ENCODE results near the gene IFT43. TPM values are rescaled to one million over a fixed set of nuclear protein-coding genes. Genes with fewer than 3 reads are reported as not detected.
"Not testable (repeated sequence)": the region's sequence is repeated elsewhere in the genome, so short reads cannot be mapped to it uniquely, and the experiment has no call there.

The IFT43 gene
- total RNA-seq, 1 donor from 2014 or later: 42.6 TPM

DNA sequence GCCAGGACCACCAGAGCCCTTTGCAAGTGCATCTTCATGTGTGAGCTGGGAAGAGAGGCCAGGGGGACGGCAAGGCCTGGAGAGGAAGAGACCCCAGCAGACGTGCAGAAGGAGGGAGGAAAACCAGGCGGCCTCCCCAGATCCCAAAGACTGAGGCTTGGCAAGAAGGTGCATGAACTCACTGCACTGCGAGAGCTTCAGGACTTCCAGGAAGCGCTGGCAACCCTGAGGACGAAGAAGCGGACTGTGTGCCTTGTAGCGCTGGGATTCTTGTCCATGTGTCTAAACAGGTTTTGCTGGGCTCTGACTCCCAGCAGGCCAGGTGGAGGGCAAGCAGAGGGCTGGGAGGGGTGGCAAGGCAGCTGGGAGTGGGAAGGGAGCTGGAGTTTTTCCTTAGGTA is 4.7 kb upstream of the IFT43 start:
- DNase-seq (ENCODE audit: low spot score): no peak

DNA sequence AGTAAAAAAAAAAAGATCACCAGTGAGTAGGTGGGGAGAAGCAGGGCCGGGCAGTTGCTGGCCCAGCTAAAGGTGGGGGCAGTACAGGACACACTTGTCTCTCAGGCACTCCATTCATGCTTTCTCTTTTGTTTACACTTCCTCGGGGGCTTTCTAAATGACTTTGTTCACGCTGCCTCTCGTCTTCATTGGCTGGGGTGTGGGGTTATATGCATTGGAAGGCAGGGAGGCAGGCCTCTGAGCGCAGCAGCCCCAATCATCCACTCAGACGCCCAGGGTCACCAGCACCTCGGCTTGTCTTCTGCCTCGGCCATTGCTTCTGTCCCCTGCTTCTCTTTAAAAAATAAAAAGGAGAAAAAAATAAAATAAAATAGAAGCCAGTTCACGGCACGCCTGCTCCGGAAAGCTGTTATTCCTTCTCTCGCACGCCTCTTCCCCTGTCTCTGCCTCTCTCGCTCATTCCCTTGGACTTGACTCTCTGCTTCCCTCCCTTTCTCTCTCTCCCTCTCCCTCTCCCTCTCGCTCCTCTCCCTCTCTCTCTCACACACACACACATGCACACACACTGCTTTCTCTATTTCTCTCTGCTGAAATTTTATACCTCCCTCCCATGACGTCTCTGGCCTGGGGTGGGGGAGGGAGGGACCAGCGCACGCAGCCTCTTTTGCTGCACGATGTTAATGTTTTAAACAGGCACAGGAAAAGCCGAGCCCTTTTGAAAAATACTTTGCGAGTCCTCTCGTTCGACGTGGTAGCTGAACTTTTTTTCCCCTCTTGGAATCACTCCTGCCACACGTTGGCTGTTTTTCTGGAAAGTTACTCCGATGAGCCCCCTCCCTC is 3.9 kb upstream of the IFT43 start, which contains the start of gene TGFB3:
TSS of gene TGFB3 (minus strand) at position 570 of the 840 bp plus-strand sequence. CDS start 1,102 bp downstream, outside the sequence.
- peak; percentile 76 for DNase-seq (ENCODE audit: low spot score)

DNA sequence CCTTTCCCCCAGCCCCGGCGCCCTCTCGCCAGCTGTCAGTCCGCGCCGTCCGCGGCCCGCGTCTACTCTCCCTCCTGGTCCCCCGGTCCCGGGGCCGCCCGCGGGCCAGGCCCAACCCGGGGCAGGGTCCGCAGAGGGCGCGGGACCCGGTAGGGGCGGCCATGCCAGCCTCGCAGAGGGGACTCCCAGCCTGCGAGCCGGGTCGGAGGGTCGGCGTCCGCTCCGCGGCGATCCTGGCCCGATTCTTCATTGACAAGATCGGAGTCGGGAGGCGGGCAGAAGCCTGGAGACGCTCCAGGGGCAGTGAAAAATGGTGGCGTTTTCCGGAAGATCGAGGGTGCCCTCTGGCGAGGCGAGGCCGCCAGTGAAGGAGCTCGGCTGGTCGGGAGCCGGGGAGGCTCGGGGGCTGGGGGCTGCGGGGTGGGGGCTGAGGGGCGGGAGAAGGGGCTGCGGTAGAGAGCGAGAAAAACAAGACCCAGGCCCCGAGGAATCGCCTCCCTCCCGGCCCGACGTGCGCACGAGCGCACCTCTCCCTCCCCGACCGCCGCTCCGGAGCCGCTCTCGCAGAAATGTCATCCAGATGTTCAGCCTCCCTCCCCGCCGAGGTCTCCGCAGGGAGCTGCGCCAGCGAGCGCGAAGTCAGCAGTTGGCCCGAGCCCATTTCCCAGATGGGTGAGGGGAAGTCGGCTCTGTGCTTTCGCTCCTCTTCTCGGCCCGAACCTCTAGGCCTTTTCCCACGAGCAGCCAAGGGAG is 3.1 kb upstream of the IFT43 start:
- DNase-seq (ENCODE audit: low spot score): peak; percentile 82

DNA sequence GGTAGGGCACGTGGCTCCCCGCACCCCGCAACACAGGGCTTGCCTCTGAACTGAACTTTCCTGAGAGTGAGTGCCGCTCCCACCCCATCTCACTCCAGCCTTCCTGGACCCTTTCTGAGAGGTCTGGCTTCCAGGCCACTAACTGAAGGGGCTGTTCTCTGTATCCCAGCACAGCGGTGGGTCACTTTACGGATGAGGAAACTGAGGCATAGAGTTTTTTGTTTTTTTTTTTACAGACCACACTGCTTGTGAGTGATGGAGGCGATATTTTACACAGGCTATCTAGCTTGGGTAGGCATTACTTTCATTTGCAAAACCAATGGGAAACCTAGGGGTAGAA is 2.6 kb upstream of the IFT43 start:
- no peak for DNase-seq (ENCODE audit: low spot score)

DNA sequence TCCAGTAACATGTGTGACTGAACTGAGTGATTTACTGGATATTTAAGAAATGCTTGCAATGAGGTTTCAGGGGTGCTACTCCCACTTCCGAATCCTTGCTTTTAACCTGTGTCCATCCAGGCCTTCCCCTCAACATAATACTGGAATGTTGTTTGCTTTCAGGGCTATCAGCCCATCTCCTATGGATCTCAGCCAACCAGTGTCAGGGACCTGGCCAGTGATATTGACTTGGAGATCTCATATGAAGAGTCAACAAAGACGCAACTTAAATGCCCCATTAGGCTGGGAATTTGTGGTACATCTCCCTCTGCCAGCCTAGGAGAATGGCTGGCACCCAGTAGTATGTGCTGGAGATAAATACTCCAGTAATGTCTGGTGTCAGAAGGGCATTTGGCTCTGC is 889 bp upstream of the IFT43 start:
- no peak for DNase-seq (ENCODE audit: low spot score)

DNA sequence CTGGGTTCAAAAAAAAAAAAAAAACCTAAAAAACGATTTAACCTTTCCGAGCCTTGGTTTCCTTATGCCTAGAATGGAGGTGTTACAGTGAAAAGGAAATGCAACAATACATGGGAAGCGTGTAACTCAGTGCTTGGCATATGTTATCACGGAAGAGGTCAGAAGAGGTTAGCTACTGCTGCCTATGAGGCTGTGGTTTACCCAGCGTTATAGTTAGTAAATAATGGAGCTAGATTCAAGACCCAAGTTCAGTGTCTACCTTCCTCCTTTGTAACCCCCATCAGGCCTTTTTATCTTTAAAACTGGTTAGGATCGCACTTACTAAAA is 839 bp downstream of the IFT43 start:
- DNase-seq (ENCODE audit: low spot score): no peak

DNA sequence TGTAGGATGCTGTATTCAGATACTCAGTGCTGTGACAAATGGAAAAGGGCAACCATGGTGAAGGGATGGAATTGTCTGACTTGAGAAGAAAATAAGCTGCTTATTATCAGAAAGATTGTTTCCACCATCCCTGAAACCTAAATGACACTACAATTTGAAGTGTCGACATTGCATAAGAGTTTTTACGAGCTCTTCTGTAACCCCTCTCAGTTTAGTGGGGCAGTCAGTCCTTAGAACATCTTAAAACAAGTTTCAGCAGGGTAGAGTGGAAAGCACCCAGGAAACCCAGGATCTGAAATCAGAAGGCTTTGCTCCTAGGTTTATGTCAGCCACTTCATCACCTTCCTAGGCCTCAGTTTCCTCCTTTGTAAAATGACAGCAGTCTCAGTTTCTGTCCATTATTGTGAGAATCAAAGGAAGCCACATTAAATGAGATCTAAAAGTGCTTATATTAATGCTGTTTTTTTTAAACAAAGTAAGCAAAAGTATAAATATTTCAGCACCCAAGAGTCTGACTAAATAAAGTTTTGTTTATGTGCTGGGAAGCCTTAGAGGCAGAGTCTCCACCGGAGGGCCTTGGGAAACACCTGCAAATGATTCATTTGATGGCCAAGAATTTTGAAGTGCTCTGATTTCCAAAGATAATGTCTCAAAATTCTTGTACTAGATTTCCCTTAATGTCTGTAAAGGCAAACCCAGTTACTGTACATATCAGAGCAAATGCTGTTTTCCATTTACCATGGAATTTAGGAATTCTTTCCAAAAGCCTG is 1.8 kb downstream of the IFT43 start:
- no peak for DNase-seq (ENCODE audit: low spot score)

DNA sequence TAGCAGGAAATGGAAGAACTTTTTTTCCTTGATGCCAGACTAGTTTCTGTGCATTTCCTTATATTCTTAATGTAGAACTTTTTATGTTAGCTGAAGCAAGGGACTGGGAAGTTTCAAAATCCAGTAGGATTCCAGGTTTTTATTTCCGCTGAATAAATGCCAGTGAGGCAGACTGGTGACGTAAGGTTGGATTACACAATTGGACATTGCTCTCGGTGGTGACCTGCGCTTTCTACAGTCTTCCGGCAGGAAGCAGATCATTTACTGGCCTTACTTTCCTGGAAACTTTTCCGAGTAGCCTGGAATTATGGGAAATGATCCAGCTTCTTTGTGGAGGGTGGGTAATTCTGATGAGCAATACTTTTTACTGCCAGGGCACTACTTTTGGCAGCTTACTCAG is 3.6 kb downstream of the IFT43 start:
- DNase-seq (ENCODE audit: low spot score): peak; percentile 44

DNA sequence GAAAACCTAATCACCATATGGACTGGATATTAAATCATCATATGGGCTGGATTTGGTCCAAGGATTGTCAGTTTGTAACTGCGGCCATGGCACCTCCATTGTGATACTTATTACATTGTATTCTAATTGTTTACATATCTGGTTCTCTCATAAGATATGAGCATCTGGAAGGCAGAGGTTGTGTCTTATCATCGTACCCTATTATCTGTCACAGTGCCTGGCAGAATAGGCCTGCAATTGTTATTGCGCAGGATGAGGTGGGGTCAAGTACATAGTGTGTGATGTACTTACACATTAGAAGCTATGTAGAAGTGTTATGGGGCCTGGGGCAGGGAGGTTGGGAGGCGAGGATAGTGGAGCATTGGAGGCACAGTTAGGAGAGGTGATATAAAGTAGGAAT is 4.7 kb downstream of the IFT43 start:
- DNase-seq (ENCODE audit: low spot score): no peak

DNA sequence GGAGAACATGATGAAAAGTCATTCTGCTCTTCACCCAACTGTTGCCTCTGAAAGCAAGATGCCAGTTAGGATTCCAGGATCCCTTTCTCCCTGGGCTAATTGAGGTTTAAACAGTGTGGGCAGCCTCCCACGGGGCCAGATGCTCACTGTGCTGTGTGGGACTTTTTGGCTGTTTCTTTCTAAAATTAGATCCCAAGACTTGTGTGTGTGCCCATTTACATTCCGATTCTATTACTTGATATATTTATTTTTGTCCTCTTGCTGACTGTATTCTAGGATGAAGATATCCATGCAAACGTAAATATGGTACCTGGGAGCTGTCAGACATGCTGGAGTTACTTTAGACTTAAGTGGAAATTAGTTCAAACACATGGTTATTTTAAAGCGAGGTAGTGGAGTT is 6.2 kb downstream of the IFT43 start:
- DNase-seq (ENCODE audit: low spot score): no peak

DNA sequence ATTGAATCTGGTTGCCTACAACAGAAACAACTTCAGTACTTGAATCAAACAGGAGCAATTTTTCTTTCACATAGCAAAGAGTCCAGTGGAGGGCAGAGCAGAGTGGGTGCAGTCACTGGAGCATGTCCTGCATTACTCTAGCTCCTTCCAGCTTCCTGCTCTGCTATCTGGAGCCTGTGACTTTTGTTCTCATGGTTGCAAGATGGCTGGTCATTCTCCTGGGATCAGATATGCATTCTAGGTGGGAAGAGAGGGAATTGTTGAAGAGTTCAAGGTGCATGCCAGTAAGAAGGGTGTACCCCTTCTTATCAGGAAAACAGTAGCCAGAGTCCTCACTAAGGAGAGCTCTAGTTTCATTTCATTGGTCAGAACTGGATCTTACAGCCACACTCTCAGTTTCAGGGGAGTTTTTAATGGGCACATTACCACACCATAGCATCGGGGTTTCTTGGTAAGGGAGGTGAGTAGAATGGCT is 8.0 kb downstream of the IFT43 start:
- no peak for DNase-seq (ENCODE audit: low spot score)

DNA sequence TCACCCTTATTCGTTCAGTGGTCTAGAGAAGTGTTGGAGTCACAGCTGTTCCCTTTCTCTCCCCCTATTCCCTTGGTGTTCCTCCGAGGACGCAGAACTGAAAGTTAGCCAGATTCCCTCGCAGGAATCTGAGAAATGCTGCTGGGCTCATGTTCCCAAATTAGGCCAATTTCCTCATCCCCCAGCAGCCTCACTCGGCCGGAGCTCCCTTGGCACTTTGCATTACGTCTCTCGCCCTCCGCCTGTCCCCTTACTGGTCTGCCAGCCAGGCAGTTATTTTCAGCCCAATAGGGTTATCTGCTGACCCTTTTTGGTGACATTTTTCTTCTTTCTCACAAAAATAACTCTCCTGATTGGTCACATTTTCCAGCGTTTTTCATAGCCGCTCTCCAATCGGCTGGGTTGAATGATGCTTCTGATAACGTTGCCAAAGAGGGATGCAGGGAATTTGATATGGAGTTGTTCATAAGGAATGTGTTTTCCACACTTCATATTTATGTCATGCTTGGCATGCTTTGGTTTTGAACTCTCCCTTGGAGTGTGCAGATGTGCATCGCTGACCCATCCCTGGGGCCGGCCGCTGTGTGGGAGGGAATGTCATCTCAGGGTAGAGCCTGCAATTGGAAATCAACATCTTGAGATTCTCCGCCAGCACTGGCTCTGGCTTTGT is 9.9 kb downstream of the IFT43 start:
- peak; percentile 53 for DNase-seq (ENCODE audit: low spot score)

DNA sequence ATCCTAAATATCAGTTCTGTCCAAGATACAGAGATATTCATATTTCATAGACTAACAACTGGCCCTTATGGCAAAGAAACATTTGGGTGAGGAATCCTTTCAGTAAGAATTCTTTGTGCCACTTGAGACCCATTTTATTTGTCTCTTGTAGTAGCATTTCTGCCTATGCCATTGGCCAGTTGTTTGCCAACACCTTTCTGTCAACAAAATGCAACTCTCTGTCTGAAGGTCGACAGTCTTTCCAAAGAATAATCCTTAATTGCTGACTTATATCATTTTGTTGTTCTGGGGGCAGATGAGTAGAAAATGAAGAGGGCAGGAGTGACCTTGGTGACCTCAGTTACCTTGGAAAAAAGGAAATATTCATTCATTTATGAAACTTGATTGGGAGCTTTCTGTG is 10.9 kb downstream of the IFT43 start:
- DNase-seq (ENCODE audit: low spot score): no peak

DNA sequence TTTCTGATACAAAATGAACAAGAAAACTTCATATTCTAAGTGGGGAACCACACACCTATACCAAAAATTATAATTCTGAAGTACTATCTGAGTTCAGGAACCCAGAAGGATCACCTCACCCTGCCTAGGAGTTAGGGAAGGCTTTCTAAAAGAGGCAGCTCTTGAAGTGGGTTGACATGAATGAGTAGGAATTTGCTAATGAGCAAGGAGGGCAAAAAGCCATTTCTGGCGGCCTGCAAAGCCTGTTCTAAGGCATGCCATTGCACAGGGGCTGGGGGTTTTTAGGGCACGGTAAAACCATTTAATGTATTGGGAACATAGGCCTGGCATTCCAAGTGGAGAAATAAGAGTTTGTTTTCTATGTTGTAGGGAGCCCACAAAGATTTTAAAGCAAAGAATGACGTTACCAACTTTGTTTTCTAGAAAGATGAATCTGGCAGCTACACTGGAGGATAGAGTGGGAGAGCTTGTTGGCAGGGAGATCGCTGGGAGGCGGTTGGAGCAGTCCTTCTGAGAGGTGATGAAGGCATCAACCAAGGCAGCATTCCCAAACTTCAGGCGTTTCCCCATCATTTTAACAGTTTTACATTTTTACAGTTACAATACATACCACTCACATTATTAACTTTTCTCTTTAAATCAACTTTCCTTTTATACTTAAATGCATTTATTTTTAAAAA is 14.1 kb downstream of the IFT43 start:
- DNase-seq (ENCODE audit: low spot score): no peak

DNA sequence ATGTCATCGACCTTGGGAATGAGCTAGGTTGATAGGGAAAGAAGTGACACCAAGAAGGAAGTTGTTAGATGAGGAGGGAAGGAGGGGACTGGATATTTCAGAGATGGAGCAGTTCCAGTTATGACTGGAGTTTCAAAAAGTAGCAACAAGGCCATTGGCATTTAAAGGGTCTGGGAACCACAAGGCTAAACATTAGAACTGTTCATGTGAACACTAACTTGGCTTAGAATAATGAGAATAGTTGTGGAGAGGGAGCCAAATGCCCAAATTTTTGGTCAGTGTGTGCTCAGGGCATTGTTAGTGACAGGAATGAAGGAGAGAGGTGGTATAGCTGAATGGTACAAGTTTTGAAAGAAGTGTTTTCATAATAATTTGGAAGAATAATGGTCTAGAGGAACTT is 16.8 kb downstream of the IFT43 start:
- DNase-seq (ENCODE audit: low spot score): no peak

DNA sequence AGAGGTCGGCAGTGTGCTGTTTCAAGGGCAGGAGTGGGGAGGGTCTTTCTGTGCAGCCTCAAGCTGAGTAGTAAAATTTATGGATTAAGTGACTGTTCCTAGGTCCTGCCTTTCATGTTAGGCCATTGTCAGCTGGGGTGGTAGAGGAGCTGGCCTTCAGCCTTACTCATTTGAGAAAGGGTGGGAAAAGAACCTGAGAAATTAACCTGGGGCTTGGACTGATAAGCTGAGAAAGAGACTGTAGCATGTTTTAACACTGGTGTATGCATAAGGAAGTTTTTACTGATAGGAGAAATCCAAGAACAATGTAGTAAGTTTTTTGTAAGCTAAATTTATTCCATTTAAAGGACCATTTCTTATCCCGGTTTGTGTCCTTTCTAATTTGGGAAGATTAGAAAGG is 20.7 kb downstream of the IFT43 start:
- DNase-seq (ENCODE audit: low spot score): no peak

DNA sequence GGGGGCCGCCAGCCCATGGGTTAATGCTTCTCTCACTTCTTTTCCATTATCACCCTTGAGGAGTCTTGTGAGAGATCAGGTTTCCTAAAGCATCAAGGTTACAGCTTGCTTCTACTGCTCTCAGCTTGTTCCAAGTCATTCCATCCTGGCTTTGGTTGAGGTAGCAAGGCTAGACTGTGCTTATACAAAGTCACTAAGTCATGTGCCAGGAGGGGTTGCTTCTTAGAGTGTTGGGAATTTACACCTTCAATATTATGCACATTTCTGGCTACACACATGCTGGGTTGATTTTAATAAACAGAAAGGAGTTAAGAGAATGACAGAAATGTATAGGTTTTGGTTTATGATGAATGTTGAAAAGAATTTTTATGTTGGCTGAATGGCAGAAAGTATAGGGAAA is 21.8 kb downstream of the IFT43 start:
- no peak for DNase-seq (ENCODE audit: low spot score)

DNA sequence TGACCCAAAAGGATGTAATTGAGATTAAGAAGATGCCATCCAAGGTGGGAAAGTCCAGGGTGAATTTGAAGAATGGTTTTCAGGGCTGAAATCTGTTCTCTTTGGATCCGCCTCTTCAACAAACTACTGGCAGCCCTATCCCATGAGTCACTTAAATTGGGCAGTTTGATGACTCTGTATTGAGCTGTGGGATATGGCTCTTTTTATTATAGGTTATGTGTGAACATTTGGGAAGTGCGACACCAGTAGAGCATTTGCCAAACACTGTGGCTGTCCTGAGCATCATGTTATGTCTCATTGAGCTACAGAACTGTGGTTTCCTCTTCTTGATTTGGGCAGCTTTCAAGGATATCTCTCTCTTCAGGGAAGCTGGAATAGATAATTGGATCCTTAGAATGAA is 22.3 kb downstream of the IFT43 start:
- DNase-seq (ENCODE audit: low spot score): no peak

DNA sequence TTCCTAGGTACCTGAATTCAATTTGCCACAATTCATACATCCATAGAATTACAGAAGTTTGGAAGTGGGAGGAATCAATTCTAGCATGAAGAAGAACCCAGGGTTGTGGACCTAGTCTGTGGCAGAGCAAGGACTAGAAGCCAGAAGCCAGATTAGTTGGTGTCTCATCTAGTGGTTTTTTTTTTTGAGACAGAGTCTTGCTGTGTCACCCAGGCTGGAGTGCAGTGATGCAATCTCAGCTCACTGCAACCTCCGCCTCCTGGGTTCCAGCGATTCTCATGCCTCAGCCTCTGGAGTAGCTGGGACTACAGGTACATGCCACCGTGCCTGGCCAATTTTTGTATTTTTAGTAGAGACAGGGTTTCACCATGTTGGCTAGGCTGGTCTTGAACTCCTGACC is 24.1 kb downstream of the IFT43 start:
- DNase-seq (ENCODE audit: low spot score): not testable (repeated sequence)

DNA sequence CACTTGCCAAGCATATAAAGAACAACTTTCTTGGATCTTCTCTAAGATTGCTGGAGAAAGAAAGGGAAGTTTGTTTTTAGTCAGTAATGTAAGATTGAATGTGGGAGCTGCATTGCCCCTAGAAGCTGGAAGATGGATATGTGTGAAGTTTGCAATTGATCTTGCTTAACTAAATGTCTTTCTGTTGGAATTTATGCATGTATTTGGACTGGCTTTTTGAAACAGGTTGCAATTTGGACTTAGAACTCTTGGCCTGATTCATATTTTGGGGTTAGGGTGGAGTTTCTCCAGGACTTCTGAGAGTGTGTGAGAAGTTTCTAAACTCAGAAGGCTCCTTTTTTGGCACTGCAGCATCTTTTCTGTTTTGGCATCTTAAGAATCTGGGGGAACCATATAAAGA is 26.4 kb downstream of the IFT43 start:
- DNase-seq (ENCODE audit: low spot score): no peak

DNA sequence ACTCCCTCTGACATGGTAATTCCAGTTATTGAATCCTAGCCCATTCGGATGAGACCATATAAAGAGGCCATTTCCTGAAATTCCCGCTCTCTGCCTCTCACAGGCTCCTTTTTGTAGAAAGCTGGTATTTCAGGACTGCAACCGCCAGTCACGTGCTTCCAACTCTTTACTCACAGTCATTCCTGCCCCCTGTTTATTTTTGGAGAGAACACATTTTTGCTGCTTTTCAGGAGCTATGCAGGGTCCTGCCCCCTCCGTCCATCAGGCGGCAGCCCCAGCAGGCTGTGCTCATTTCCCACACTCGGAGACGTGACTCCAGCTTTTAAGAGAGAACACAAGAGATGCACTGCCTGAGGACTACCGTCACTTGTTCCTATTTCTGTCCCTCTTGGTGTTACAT is 26.8 kb downstream of the IFT43 start:
- DNase-seq (ENCODE audit: low spot score): peak; percentile 17
